A673 (cell line): ENCODE measurements around the gene ESR1.

Source experiments
- EZH2 ChIP-seq: fragments of 200-600 bp; sonication (generic); IDR thresholded peaks from 2 replicates; pipeline ENCODE4 v1.6.1; 2017; ENCODE audit warnings: borderline replicate concordance, low read depth, mild to moderate bottlenecking, mixed read lengths, antibody characterized with exemption, low read length; ENCODE audit not compliant: poor library complexity, severe bottlenecking
- TF ChIP-seq, protein P1 (sequence below): fragments of 300-800, 200-600 bp; sonication (generic); conservative IDR thresholded peaks from 2 replicates; pipeline ENCODE4 v1.5.1; 2017; ENCODE audit warnings: low read depth, mild to moderate bottlenecking, antibody characterized with exemption, low read length, moderate library complexity, mixed read lengths

GRCh38 chr6:151814614-151815013 is 7.1 kb downstream of the ESR1 start:
- TF ChIP-seq, protein P1, sequence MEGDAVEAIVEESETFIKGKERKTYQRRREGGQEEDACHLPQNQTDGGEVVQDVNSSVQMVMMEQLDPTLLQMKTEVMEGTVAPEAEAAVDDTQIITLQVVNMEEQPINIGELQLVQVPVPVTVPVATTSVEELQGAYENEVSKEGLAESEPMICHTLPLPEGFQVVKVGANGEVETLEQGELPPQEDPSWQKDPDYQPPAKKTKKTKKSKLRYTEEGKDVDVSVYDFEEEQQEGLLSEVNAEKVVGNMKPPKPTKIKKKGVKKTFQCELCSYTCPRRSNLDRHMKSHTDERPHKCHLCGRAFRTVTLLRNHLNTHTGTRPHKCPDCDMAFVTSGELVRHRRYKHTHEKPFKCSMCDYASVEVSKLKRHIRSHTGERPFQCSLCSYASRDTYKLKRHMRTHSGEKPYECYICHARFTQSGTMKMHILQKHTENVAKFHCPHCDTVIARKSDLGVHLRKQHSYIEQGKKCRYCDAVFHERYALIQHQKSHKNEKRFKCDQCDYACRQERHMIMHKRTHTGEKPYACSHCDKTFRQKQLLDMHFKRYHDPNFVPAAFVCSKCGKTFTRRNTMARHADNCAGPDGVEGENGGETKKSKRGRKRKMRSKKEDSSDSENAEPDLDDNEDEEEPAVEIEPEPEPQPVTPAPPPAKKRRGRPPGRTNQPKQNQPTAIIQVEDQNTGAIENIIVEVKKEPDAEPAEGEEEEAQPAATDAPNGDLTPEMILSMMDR = no peak
- TF ChIP-seq EZH2 = no peak
